Activated T-helper 1 cell treated with Interleukin-2 at 50 U/mL for 16 hours (primary cell): ENCODE data around the gene TM2D1.
"Not testable (repeated sequence)": the region's sequence is repeated elsewhere in the genome, so short reads cannot be mapped to it uniquely, and the experiment has no call there.

Source experiments
- DNase-seq: peaks from one replicate; pipeline ENCODE4 v3.0.0-alpha.2; 2020; ENCODE audit warnings: low read depth

The TM2D1 gene

DNA sequence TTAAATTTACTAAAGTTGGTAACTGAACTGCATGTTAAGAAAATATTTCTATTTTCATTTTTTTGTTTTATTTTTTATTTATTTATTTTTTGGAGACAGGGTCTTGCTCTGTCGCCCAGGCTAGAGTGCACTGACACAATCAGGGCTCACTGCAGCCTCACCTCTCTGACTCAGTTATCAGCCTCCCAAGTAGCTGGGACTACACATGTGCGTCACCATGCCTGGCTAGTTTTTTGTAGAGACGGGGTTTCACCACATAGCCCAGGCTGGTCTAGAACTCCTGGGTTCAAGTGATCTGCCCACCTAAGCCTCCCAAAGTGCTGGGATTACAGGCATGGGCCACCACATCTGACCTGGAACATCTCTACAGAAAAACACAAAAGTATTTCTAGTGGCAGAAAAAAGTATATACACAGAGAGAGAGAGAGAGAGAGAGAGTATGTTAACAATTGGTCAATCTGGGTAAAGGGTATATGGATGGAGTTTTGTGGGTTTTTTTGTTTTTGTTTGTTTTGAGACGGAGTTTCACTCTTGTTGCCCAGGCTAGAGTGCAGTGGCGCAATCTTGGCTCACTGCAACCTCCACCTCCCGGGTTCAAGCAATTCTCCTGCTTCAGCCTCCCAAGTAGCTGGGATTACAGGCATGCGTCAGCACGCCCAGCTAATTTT is 5.8 kb downstream of the TM2D1 start:
- not testable (repeated sequence) for DNase-seq

DNA sequence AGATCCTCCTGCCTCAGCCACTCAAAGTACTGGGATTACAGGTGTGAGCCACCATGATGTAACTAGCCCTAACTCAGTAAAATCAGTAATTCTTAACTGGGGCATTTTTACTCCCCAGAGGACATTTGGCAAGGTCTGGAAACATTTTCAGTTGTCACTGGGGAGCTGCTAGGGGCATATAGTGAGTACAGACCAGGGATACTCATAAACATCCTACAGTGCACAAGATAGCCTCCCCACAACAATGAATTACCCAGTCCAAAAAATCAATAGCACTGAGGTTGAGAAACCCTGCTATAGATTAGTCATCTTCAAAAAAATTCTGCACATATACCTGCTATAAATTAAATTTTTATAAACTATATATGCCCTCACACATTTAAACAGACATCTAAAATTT is 13.0 kb downstream of the TM2D1 start:
- no peak for DNase-seq

- not testable (repeated sequence) for DNase-seq
These were observed 13.7 kb downstream of the TM2D1 start for GRCh38 chr1:61711257-61711656.

DNA sequence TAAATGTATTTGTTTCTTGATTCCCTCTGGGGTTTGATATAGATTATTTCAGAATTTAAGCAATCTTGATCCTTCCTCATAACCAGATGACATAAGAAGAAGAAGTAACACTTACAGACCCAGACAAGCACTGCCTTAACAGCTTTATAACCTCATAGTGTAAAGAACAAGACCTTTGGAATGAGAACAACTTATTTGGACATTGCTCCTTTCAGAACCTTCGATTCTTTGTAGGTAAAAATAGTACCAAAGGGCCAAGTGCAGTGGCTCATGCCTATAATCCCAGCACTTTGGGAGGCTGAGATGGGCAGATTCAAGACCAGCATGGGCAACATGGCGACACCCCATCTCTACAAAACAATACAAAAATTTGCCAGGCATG is 15.0 kb downstream of the TM2D1 start:
- no peak for DNase-seq

DNA sequence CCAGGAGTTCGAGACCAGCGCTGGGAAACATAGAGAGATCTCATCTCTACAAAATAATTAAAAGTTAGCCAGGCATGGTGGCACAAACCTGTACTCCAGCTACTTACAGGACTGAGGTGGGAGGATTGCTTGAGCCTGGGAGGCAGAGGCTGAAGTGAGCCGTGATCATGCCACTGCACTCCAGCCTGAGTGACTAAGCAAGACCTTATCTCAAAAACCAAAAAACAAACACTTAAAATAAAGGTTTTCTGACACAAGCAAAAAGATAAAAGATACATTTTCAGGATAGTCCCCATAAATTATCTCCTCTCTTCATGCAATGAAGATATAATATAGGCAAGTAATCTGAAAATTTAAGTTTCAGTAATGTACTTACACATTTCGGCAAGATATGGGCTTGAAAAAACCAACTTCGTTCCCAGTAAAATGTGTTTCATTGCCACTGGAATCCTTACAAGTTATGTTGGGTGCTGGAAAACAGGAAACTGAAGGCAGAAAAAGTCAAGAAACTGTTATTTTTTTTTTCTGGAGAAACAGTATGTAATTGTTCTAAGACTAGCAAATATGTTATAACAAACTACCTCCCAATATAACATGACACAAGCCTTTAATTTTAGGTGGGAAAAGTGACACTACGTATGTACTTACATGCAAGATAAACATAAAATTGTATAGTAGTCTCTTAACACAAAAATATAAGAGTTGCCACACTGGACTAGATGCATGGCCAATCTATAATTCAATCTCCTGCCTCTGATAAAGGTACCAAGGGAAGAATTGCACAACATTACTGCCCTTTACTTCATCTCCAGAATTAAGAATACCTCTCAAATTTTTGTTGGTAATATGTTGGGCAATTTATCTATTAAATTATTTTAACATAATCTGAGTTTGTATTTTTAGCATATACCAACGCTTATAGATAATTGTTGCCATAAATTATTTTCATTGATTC is 15.7 kb downstream of the TM2D1 start:
- no peak for DNase-seq

- no peak for DNase-seq
These were observed 24.8 kb downstream of the TM2D1 start for GRCh38 chr1:61699911-61700851.

DNA sequence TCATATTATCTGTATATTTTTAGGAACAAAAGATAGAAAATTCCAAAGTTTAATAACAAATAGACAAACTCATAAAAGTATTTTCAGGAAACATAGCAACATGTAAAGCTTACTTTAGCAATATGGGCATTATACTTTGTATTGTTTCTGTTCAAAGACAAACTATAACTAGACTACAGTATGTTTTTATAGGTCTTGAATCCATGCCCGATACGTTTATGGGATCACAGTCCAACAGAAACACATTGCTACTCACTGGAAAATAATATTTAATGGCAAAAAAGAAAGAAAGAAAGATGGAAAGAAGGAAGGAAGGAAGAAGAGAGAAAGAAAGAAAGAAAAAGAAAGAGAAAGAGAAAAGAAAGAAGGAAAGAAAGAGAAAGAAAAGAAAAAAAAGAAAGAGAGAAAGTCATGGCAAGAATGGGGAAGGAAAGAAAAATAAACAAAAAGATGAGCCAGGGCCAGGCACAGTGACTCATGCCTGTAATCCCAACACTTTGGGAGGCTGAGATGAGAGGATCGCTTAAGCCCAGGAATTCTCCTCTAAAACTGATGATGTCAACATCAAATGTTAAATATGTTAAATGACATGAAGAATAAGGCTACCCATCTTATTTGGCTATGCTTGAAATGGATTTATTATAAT is 32.7 kb downstream of the TM2D1 start:
- DNase-seq: no peak

DNA sequence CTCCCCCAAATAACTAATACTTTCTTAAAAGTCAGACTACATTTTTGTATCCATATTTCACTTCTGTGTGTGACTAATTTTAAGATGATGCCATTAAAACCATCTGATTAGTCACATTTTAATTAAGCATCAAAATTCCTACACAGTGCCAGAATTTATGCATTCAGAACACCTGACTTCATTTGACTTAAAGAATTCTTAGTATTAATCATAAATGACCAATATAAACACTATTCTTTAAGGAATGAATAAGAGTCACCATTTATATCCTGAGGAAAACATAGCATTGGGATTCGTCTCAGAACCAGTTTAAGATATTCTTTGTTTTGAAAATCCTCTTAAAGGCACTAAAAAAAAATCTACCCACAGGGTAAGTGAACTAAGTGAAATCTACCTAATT is 37.0 kb downstream of the TM2D1 start:
- DNase-seq: no peak

DNA sequence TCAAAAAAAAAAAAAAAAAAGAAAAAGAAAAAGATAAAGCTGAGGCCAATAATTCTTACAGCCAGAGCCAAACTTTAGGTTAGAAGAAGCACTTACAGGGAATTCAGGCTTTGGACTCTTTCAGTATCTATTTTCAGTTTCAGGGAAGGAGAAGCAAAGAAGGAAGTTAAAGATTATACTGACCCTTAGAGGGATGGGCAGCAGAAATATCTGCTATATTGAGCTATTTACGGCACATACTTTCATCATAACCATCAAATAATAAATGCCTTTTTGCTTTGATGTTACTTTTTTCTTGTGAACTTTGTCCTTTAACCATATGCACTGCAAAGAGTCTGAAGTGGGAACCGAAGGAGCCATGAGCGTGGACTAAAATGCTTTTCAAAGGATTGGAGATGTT is 42.0 kb downstream of the TM2D1 start:
- no peak for DNase-seq

- no peak for DNase-seq
These were observed 44.4 kb downstream of the TM2D1 start for GRCh38 chr1:61680500-61680899.

DNA sequence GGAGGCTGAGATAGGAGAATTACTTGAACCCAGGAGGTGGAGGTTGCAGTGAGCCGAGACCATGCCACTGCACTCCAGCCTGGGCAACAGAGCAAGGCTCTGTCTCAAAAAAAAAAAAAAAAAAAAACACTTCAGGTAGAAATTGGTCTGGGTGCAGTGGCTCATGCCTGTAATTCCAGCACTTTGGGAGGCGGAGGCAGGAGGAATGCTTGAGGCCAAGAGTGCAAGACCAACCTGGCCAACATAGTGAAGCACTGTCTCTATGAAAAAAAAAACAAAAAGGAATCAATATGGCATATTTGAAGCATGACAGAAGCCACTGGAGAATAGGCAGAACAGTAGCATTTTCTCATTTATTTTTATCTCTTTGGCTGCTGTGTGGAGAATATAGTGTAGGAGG is 48.1 kb downstream of the TM2D1 start:
- not testable (repeated sequence) for DNase-seq

DNA sequence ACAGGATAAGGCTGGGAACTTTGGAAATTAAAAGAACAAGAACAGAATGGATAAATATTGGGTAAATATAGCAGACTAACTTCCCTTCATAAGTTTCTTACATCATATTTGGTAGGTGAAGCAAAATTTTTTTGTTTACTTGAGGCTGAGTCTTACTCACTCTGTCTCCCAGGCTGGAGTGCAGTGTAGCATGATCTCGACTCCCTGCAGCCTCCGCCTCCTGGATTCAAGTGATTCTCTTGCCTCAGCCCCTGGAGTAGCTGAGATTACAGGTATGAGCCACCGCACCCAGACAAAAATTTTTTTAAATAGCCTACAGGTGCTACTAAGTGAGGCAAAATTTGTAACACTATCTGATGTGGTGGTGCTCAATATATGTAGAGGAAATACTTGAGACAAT is 50.7 kb downstream of the TM2D1 start:
- no peak for DNase-seq

DNA sequence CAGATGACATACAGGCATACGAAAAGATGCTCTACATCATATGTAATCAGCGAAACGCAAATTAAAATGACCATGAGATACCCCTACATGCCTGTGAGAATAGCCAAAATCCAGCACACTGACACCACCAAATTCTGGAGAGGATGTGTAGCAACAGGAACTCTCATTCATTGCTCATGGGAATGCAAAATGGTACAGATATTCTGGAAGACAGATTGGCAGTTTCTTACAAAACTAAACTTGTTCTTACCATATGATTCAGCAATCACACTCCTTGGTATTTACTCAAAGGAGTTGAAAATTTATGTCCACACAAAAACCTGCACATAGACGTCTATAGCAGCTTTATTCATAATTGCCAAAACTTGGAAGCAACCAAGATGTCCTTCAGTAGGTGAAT is 52.6 kb downstream of the TM2D1 start:
- no peak for DNase-seq

DNA sequence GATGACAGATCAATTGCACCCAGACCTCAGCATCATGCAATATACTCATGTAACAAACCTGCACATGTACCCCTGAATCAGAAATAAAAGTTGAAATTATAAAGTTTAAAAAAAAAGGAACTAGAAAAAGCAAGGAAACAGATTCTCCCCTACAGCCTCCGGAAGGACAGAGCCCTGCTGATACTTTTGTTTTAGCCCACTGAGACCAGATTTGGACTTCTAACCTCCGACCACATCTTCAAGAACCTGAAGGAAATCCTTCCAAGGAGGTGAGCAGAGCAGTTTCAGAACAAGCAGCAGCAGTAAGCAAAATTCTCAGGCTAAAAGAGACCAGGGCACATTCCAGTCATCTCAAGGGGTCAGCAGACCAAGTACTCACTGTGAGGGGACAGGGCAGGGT is 54.5 kb downstream of the TM2D1 start:
- DNase-seq: no peak

DNA sequence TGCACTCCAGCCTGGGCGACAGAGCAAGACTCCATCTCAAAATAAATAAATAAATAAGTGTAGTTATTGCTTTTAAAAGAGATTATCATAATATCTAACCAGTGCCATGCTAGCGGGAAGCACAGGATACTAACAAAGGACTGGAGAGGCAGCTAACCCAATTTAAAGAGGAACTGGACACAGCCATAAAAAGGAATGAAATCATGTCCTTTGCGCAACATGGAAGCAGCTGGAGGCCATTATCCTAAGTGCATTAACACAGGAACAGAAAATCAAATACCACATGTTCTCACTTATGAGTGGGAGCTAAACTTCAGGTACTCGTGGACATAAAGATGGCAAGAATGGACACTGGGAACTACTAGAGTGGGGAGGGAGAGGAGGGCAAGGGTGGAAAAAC is 54.9 kb downstream of the TM2D1 start:
- no peak for DNase-seq

DNA sequence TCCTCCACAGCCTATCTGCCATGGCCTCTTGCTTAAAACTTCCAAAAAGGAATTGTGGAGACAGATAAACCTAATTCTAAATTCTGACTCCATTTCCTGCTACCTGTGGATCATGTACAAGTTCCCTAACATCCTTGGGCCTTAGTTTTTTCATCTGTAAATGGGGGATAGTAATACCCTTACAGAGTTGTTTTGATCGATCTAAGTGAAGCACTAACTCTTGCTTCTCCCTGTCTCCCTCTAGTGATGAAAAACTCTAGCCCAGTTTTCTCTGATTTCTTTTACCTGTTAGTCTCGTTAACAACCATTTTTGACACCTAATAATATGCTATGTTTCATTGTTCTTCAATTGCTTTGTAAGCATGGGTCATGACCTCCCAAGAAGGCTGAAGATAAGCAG is 65.9 kb downstream of the TM2D1 start:
- DNase-seq: no peak

DNA sequence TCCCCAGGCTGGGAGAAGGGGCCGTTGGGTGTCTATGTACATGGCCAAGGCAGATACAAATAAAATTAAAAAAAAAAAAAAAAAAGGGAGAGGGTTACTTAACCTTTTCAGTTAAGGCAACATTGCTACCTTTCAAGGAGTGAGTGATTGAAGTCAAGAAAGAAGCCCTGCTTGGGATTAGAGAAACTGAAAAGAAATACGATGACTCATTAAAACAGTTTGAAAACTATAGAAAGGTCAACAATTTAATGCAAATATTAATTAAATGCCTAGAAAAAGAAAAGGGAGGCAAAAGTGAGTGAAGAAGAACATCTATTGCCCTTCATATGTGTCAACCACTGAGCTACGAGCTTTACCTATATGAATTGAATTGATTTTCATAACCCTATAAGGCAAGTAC is 69.5 kb downstream of the TM2D1 start:
- no peak for DNase-seq

- no peak for DNase-seq
These were observed 70.9 kb downstream of the TM2D1 start for GRCh38 chr1:61654067-61654466.

- no peak for DNase-seq
These were observed 75.8 kb downstream of the TM2D1 start for GRCh38 chr1:61648983-61649742.

GRCh38 chr1:61647142-61647541 is 77.8 kb downstream of the TM2D1 start:
- no peak for DNase-seq

GRCh38 chr1:61645476-61645875 is 79.5 kb downstream of the TM2D1 start:
- DNase-seq: no peak
